Medulla oblongata (tissue), 1 donor: ENCODE measurements around the gene GAS1.

Experiments
- DNase-seq: peaks from one replicate; pipeline ENCODE4 v3.0.0-alpha.2; 2015; ENCODE audit errors: extremely low spot score

Gene GAS1

GRCh38 chr9:86965636-86966395 lies 18.5 kb upstream of the GAS1 start:
- DNase-seq: no peak

DNA sequence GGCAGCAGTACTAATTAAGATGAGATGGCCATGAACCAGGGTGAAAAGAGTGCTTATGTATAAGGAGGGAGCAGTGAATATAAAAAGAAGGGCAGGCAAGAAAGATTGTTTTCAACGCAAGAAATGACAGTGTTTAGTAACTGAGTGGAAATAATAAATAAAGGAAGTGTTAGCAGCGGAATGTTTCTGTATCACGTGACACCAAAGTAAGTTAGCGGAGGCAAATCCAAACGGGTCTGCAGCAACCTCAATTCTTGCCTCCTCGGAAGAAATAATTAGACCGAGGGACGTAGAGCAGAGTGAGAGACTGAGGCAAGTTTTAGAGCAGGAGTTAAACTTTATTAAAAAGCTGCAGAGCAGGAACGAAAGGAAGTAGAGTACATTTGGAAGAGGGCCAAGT lies 15.4 kb upstream of the GAS1 start:
- no peak for DNase-seq

DNA sequence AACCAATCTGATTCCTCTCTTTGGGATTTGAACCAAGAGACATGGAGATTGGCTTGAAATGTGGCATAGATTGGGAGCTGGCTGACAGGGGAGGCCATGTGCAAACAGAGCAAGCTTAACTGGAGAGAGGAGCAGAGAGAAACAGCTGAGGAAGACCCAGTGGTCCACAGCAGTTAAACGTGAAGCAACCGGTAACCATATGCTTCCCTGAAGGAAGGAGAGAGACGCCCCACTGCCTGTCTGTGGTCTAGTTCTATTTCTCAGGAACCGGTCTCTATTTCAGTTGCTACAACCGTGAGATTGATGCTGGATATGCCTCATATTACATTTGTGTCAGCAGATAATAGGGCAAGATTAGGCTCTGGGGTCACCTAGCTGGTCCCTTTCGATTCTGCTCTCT lies 13.6 kb upstream of the GAS1 start:
- no peak for DNase-seq

GRCh38 chr9:86958203-86958602 lies 10.9 kb upstream of the GAS1 start:
- no peak for DNase-seq

DNA sequence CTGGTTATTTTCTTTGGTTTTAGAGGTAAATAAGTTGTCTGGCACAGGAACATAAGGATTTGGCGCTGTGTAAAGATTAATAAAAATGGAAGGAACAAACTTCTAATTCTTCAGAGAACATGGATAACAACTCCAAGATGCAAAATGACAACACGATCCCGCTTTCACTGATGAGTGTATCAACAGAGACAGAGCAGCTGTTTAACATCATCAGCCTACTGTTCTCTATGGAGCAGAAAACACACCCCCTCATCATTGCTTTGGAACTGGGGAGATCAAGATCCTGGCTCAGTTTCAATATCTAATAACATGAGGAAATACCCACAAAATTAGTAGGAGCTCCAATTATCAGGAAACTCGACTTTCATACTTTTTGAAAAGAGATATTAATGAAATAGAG lies 8.3 kb upstream of the GAS1 start:
- no peak for DNase-seq

DNA sequence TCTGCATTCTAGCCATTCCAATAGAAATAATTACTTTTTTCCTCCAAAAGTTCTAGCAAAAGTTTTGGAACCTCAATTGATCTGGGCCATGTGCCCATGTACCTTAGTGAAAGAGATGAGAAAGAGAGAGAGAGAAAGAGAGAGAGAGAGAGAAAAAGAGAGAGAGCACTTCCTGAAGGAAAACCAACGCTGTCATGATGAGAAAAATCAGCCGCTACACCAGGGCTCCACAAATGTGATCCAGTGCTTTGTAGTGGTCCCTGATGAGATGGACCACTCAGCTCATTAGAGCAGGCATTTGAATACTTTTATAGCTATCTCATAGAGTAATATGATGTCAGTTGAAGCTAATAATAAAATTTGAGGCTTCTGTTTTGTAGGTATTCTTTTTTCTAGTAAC lies 7.7 kb upstream of the GAS1 start:
- no peak for DNase-seq

GRCh38 chr9:86953181-86953580 lies 5.9 kb upstream of the GAS1 start:
- DNase-seq: no peak

- DNase-seq: peak; percentile 91
Measured at GRCh38 chr9:86948074-86948929, 996 bp upstream of the GAS1 start.

DNA sequence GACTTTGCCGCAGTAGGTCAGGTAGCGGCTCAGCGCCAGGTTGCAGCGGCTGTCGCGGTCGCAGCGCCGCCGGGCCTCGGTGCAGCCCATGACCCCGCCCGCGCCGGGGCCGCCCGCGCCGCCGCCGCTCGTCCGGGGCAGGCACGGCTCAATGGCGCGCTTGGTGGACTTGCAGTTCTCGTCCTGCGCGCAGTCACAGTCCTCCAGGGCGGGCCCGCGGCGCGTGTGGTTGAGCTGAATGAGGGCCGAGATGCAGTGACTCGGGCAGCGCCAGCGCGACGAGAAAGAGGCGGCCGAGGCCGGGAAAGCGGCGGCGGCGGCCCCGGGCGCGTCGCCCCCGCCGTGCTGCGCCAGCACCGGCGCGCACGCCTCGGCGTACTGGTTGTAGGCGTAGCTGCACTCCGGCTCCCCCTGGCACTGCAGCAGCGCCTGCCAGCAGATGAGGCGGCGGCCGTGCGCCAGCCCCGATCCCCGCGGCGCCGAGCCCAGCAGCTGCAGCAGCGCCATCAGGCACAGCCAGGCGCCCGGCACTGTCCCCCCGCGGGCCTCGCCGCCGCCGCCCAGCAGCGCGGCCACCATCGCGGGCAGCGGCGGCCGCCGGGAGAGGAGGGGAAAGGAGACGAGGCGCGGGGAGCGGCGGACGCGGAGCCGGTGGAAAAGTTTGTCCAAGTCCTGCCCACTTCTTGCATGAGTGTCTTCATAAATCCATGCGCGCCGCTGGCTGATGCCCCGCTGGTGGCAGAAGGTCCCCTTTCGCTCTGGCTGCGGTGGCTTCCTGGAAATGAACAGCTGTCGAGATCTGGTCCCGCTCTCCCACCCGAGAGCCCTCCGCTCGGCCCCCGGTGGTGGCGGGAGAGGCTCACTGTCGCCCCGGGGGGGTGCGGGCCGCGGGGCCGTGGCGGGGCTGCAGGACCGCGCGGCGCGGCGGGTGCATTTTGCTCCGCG lies 833 bp downstream of the GAS1 start:
- peak; percentile 60 for DNase-seq

GRCh38 chr9:86945728-86946200 lies 1.5 kb downstream of the GAS1 start:
- DNase-seq: peak; percentile 55

GRCh38 chr9:86944796-86945727 lies 2.2 kb downstream of the GAS1 start:
- peak; percentile 17 for DNase-seq

DNA sequence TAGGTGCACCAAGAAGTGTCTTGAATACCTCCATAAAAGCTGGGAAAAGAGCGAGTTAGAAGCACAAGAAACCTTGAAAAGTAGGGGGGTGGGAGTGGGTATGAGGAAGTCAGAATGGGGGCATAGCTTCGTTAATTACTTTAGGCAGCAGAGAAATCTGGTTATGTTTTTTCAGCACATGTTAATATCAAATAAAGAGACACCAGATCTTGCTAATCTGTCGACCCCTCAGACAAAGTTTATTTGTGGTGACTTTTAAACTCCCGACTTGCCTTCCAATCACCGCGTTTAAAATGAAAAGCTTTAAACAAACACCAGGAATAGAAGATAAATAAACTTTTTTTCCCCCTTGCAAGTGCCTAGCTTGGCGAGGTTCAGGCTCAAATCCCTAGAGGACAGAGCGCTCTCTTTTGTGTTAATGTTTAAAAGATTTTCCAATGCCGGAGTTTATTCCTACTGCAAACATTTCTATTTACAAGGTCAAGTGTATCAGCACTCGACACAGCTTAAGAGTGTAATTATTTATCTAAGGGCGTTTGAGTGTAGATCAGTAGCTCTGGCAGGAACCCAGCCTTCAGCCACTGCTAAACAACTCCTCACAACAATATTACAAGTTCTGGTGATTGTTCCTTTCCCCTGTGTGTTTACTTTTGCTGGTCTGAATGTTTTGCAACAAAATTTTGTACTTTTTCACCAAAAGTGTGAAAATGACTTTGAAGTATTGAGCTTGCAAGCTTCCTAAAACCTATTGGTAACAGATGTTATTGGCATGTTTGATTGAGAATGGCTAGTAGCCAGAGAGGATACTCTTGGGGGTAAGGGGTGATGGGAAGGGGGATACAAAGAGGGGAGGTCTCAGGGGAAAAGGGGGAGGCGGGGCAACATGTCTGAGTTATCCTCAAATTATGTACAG lies 3.8 kb downstream of the GAS1 start:
- no peak for DNase-seq

- DNase-seq: no peak
Measured at GRCh38 chr9:86942281-86943200, 4.8 kb downstream of the GAS1 start.

DNA sequence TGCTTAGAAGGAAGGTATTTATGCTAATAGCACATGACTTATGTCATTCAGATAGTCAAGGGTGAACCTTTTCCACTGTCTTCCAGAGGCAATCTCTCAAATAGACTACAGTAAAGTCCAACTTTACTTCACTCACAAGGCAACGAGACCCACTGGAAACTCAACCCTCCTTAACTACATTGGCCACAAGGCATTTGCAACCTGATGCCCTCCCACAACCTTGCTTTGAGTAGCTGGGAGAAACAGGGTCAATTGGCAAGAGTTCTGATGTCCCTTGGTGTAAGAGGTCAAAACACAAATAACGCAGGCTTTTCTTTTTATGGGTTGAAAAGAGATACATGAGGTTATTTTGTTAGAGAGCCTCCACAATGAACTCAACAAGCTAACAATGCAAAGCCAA lies 6.1 kb downstream of the GAS1 start:
- DNase-seq: no peak

DNA sequence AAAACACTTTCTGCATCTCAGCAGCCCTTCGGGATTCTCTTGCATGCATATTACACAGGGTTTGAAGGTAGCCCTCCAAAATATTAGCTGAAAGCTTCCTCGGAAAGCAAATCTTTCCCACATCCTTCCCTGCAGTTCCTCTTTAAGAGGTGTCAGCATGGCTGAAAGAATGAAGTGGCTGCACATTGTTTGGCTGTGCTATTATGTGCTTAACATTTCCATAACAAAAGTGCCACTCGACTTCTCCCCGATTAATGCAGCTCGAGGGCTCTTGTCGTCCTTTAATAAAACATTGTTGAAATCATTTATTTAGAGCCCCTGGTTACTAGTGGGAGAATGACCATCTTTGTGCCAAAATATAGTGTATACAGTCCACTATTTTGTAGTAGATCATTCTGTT lies 6.5 kb downstream of the GAS1 start:
- no peak for DNase-seq

- DNase-seq: no peak
Measured at GRCh38 chr9:86939891-86940290, 7.4 kb downstream of the GAS1 start.

DNA sequence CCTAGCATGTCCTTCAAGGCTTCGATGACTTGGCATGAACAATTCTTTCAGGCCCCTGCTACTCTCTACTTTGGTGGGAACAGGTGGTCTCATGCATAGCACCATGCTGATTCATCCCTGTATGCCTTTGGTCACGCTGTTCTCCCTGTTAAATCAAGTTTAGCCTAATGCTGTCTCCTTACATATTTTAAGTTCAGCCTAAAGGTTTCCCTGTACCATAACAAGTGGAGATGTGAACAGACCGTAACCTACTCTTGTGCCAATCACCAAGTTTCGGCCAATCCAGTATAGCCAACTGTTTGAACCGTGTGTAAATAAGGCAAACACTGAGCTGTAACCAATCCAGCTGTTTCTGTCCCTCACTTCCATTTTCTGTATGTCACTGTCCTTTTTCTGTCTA lies 8.0 kb downstream of the GAS1 start:
- no peak for DNase-seq

- no peak for DNase-seq
Measured at GRCh38 chr9:86938780-86939179, 8.5 kb downstream of the GAS1 start.

DNA sequence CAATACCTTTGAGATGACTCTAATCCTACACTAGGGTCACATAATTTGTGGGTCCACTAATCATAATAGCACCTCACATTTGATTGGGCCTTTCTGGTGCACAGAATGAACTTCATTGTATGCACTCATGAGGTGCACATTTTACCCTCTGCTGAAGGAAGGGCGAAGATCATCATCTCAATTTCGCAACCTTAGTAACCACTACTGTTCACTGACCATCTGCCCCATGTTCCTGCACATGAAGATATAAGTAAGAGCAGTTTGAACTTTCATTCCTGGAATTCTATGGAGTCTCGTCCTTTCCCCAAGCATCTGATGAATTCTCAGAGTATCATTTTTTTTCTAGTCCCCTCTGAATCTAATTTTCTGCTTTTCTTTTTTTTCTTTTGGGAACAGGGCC lies 21.2 kb downstream of the GAS1 start:
- no peak for DNase-seq
